Fibroblast of lung (primary cell): ENCODE measurements around the gene USP19.

Experiments used
- CTCF ChIP-seq, 2 donors: IDR thresholded peaks in 1 of 2; conservative IDR thresholded peaks in 1 of 2; 1 replicate in 1 of 2; 2 replicates in 1 of 2; pipeline ENCODE4 v1.5.1; 2011 to 2012; ENCODE audit warnings: low read length in 2 of 2, control low read depth in 1 of 2, inconsistent platforms in 1 of 2, low read depth in 1 of 2, mild to moderate bottlenecking in 1 of 2
- EZH2 ChIP-seq: IDR thresholded peaks from 2 replicates; pipeline ENCODE4 v1.5.1; 2012; ENCODE audit warnings: low read length, control low read depth, mild to moderate bottlenecking; ENCODE audit errors: missing control alignments

- TF ChIP-seq CTCF (conservative IDR thresholded peaks at IDR 0.05 in 1 of 2, IDR thresholded peaks at IDR 0.05 in 1 of 2; ENCODE audit: low read depth in 1 of 2, low read length in 2 of 2) (no peak), EZH2 (no peak)
Measured at GRCh38 chr3:49076646-49077045, 44.0 kb downstream of the USP19 start.
